ENCODE measurements around the gene GRM4. TPM values are rescaled to one million over a fixed set of nuclear protein-coding genes. Genes with fewer than 3 reads are reported as not detected.

Gene GRM4
- total RNA-seq, 4 donors from 2014 or later, result not detected

- DNase-seq (ENCODE audit: low spot score in 2 of 2), result no peak
- Histone ChIP-seq H3K27ac (no peak overlapping the region), H3K9me3 (no peaks in the 10 kb centered on the region), H3K4me1 (peaks cover 6% of the 10 kb centered on the region), H3K4me3 (no peak overlapping the region), H3K36me3 (no peaks in the 10 kb centered on the region), H3K27me3 (peaks cover 36% of the 10 kb centered on the region)
- TF ChIP-seq POLR2A (IDR thresholded peaks at IDR 0.05), result no peak
- TF ChIP-seq CTCF (IDR thresholded peaks at IDR 0.05), result no peak
- TF ChIP-seq EP300 (IDR thresholded peaks at IDR 0.05), result no peak
- no peak for TF ChIP-seq POLR2AphosphoS5 (IDR thresholded peaks at IDR 0.05)
- 78% methylated on average over 6 of the region's 7 CpGs for WGBS
Measured at GRCh38 chr6:34100788-34101187, 45.1 kb downstream of the GRM4 start.

DNA sequence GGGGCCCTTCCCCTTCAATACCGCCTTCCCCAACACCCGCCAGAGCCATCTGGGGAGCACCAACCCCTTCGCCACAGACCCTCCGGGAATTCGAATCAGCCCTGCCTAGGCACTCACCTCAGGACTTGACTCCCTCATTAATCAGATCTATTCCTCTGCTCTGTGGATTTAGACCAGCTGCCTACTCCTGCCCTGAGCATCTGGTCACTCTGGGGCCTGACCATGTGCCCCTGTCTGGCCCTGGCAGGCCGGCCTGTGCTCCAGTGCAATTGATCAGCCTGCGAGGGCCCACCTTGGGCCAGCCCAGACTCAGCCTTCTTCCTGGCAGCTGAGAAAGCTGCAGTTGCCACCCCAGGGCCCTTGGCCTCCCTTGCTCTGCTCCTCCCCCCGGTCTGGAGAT is 46.0 kb downstream of the GRM4 start:
- TF ChIP-seq POLR2AphosphoS5 (IDR thresholded peaks at IDR 0.05) (no peak), POLR2A (IDR thresholded peaks at IDR 0.05) (no peak), EP300 (IDR thresholded peaks at IDR 0.05) (no peak), CTCF (IDR thresholded peaks at IDR 0.05) (no peak)
- 85% methylated on average over 7 of the region's 8 CpGs for WGBS
- Histone ChIP-seq H3K9me3 (no peaks in the 10 kb centered on the region), H3K36me3 (no peaks in the 10 kb centered on the region), H3K4me1 (peaks cover 6% of the 10 kb centered on the region), H3K27ac (no peak overlapping the region), H3K4me3 (no peak overlapping the region), H3K27me3 (peaks cover 37% of the 10 kb centered on the region)
- DNase-seq (ENCODE audit: low spot score in 2 of 2), result no peak

GRCh38 chr6:34098045-34098936 is 47.6 kb downstream of the GRM4 start:
- no peak overlapping the region for H3K27ac ChIP-seq
- no peak overlapping the region for H3K4me3 ChIP-seq
- no peaks in the 10 kb centered on the region for H3K36me3 ChIP-seq
- WGBS, result 61% methylated on average over 5 of the region's 8 CpGs
- no peak for DNase-seq (ENCODE audit: low spot score in 2 of 2)
- H3K9me3 ChIP-seq, result no peaks in the 10 kb centered on the region
- no peak for TF ChIP-seq POLR2AphosphoS5 (IDR thresholded peaks at IDR 0.05)
- peaks cover 6% of the 10 kb centered on the region for H3K4me1 ChIP-seq
- H3K27me3 ChIP-seq, result peaks cover 43% of the 10 kb centered on the region

- Histone ChIP-seq H3K27ac (no peak overlapping the region), H3K4me1 (peaks cover 6% of the 10 kb centered on the region), H3K9me3 (no peaks in the 10 kb centered on the region), H3K27me3 (peaks cover 58% of the 10 kb centered on the region), H3K36me3 (no peaks in the 10 kb centered on the region), H3K4me3 (no peak overlapping the region)
- TF ChIP-seq POLR2AphosphoS5 (IDR thresholded peaks at IDR 0.05), result no peak
- TF ChIP-seq POLR2A (IDR thresholded peaks at IDR 0.05), result no peak
- TF ChIP-seq EP300 (IDR thresholded peaks at IDR 0.05), result no peak
- TF ChIP-seq CTCF (IDR thresholded peaks at IDR 0.05), result no peak
- WGBS, result 29% methylated on average over 8 of the region's 8 CpGs
- DNase-seq (ENCODE audit: low spot score in 2 of 2), result no peak
Measured at GRCh38 chr6:34096814-34097213, 49.1 kb downstream of the GRM4 start.

GRCh38 chr6:34096193-34096592 is 49.7 kb downstream of the GRM4 start:
- no peak for DNase-seq (ENCODE audit: low spot score in 2 of 2)
- H3K9me3 ChIP-seq, result no peaks in the 10 kb centered on the region
- H3K36me3 ChIP-seq, result no peaks in the 10 kb centered on the region
- H3K4me3 ChIP-seq, result no peak overlapping the region
- peaks cover 6% of the 10 kb centered on the region for H3K4me1 ChIP-seq
- H3K27ac ChIP-seq, result no peak overlapping the region
- TF ChIP-seq EP300 (IDR thresholded peaks at IDR 0.05) (no peak), POLR2AphosphoS5 (IDR thresholded peaks at IDR 0.05) (no peak), POLR2A (IDR thresholded peaks at IDR 0.05) (no peak), CTCF (IDR thresholded peaks at IDR 0.05) (no peak)
- peaks cover 64% of the 10 kb centered on the region for H3K27me3 ChIP-seq
- WGBS, result 67% methylated on average over 5 of the region's 5 CpGs
